Left renal cortex interstitium (tissue), 4 donors: ENCODE data around the gene COQ2. TPM values are rescaled to one million over a fixed set of nuclear protein-coding genes. Genes with fewer than 3 reads are reported as not detected.

Experiments used
- DNase-seq, 4 donors: peaks; one replicate each; pipeline ENCODE4 v3.0.0-alpha.2; 2013; ENCODE audit warnings: low read depth in 4 of 4, low spot score in 2 of 4, missing footprints in 1 of 4
- polyA plus RNA-seq, 4 donors: library from polyadenylated mRNA; unstranded; fragments of 120-200 nt; gene quantifications; one replicate each; pipeline ENCODE4 v1.2.1, GENCODE V29; 2013; ENCODE audit not compliant: insufficient read length in 4 of 4

Gene COQ2
- polyA plus RNA-seq, 4 donors: 14.7 to 16.6 (median 16.4) TPM

DNA sequence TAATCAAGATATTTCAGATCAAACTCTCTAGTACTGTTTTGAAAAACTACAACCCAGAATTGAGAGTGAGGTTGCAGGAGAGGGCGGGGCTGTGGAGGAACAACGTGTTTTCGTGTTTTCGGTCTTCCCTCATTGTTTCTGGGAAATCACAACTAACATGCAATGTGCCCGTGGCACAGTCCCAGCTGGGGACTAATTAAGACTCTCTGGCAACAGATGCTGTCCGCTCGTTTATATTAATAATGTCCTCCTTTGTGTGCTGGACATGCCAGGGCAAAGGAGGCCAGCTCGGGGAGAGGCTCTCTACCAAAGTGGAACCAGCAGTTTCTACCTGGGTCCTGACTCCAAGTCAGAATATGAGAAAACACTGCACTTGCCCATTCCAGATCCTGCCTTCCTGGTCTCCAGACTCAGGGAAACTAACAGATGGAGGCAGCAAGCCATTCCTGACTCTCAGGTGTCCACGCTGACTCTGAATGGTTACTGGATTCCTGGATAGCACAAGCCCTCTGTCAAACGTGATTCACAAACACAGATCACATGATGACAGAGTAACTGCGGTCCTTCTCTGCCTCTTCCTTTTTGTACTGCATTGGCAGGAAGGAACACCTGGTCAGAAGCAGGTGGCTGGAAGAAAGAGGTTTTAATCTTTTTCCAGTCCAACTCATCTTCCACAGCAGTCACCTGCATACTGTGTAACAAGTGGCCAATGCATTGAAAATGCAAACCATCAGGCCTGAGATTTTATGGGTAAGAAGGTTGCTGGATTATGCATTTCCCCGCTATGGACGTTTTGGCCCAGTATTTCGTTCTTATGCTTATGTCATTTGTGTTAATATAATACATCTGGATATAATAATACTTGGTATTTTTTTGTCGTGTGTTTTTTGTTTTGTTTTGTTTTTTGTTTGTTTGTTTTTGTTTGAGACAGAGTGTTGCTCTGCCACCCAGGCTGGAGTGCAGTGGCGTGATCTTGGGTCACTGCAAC, 65.0 kb downstream of the COQ2 start:
- no peak for DNase-seq

GRCh38 chr4:83217721-83218522, 66.7 kb downstream of the COQ2 start:
- no peak for DNase-seq

DNA sequence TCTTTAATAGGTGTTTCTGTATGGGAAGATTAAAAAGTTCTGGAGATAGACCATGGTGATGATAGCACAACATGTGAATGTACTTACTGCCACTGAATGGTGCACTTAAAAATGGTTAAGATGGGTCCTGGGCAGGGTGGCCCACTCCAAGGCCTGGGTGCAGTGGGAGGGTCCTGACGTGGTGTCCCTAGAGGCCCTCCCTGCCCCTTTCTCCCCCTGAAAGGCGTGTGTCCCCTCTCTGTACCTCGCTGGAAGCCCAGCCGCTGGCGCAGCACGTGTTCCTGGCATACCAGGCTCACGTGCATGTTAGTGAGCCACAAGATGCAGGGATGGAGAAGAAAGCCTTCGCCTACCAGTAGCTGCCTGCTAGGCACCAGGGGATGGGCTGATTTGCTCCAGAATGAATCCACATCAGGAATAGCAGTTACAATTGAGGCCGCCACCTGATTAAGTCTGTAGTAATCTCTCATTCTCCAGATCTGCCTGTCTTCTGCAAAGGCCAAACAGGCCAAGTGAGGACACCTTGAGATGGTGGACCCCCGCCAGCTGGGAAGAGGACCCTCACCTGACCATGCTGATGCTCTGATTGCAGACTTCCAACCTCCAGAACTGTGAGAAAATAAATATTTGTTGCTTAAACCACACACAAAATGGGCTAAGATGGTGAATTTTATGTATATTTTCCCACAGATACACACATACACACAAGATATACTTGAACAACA, 67.5 kb downstream of the COQ2 start:
- no peak for DNase-seq

DNA sequence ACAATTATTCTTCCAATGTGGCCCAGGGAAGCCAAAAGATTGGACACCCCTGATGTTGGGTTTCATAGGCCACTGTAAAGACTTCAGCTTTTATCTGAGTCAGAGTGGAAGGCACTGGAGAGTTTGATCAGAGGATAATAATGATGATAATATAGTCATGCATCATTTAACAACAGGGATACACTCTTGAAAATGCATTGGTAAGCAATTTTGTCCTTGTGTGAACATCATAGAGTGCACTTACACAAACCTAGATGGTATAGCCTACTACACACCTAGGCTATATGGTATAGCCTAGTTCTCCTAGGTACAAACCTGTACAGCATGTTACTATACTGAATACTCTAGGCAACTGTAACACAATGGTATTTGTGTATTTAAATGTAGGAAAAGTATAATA, 70.5 kb downstream of the COQ2 start:
- no peak for DNase-seq

Other genes with a start within 250 kb of the COQ2 start
- 10 to 100 TPM; 70.1 to 99.0 (median 81.9) TPM for gene COPS4, start 249.6 kb downstream of the COQ2 start, polyA plus RNA-seq
- 1 to 10 TPM; 2.3 to 3.4 (median 3.2) TPM for gene PLAC8, start 170.1 kb downstream of the COQ2 start, polyA plus RNA-seq
- gene HPSE, start 50.0 kb upstream of the COQ2 start, polyA plus RNA-seq: 1 to 10 TPM in 2 of 4 donors, under 1 TPM in 2; 0.70 to 1.7 (median 1.00) TPM
- 10 to 100 TPM; 16.5 to 18.2 (median 17.5) TPM for gene HELQ, start 171.0 kb upstream of the COQ2 start, polyA plus RNA-seq
- gene MRPS18C, start 171.3 kb upstream of the COQ2 start, polyA plus RNA-seq: 10 to 100 TPM; 55.8 to 80.1 (median 68.2) TPM
- 10 to 100 TPM; 22.1 to 32.0 (median 25.6) TPM for gene ABRAXAS1, start 200.3 kb upstream of the COQ2 start, polyA plus RNA-seq